Adrenal gland (tissue), 12 donors: ENCODE measurements around the gene ABI3BP. TPM values are rescaled to one million over a fixed set of nuclear protein-coding genes. Genes with fewer than 3 reads are reported as not detected.

Experiments used
- DNase-seq, 7 donors: peaks; one replicate each; pipeline ENCODE4 v3.0.0-alpha.2; 2019 to 2020
- H3K27ac ChIP-seq, 5 donors: fragments of 200-600 bp; sonication (generic) in 4 of 5; 1 replicate in 3 of 5; 2 replicates in 2 of 5; pipeline versions ENCODE4 v1.5.1 to v1.8.0; 2016 to 2020; ENCODE audit warnings: mild to moderate bottlenecking in 1 of 5
- H3K27me3 ChIP-seq: fragments of 200-600 bp; 2 replicates; pipeline ENCODE4 v1.8.0; 2021
- H3K36me3 ChIP-seq, 2 donors: fragments of 200-600 bp; replicated peaks in 1 of 2; 1 replicate in 1 of 2; 2 replicates in 1 of 2; pipeline versions ENCODE4 v1.5.1 to v1.8.0; 2018 to 2022
- H3K4me1 ChIP-seq, 2 donors: fragments of 200-600 bp; replicated peaks in 1 of 2; 1 replicate in 1 of 2; 2 replicates in 1 of 2; pipeline versions ENCODE4 v1.5.1 to v1.8.0; 2018 to 2021
- H3K4me3 ChIP-seq, 4 donors: fragments of 200-600 bp; sonication (generic) in 3 of 4; one replicate each; pipeline ENCODE4 v1.5.1; 2016 to 2018
- H3K9me3 ChIP-seq, 3 donors: fragments of 200-600 bp; sonication (generic) in 1 of 3; replicated peaks in 1 of 3; 1 replicate in 2 of 3; 2 replicates in 1 of 3; pipeline versions ENCODE4 v1.5.1 to v1.8.0; 2016 to 2021
- POLR2A ChIP-seq, 2 donors: fragments of 450-650 bp; IDR thresholded peaks; one replicate each; pipeline ENCODE4 v1.6.1; 2017; ENCODE audit warnings: antibody characterized with exemption in 2 of 2, mild to moderate bottlenecking in 2 of 2, moderate library complexity in 1 of 2
- WGBS, 4 donors: extraction: QIAGEN DNeasy Blood & Tissue Kit in 2 of 4; methylation state at CpG; one replicate each; pipeline versions ENCODE4 v1.1.5 to v1.1.7; 2013 to 2017; 5-methylcytosine and 5-hydroxymethylcytosine counted together
- intact Hi-C, 2 donors: fragments of 100-400 bp; cut with DNase I; formaldehyde crosslinking; loops; one replicate each; pipeline versions ENCODE4 v1.14.1 to v1.15.0; 2022 to 2023
- polyA plus RNA-seq, 3 donors: library from polyadenylated mRNA; stranded (reverse); fragments of 200-250 nt in 2 of 3; fragments of 350-450 nt in 1 of 3; fragmentation: Illumina TruSeq in 1 of 3; extraction: RNeasy Lipid Tissue Mini Kit (QIAGEN cat#74804) in 1 of 3; gene quantifications; one replicate each; pipeline ENCODE4 v1.2.3, GENCODE V29; 2013 to 2014
- total RNA-seq, 9 donors: library from RNA; depleted of rRNA in 4 of 9; stranded (reverse); fragments of >200 nt in 4 of 9; fragments of 120-200 nt in 1 of 9; fragmentation: NEBNext Ultra II Directional in 1 of 9; extraction: Animal tissue kit (Norgen Biotek cat#: 25700) in 1 of 9; gene quantifications; one replicate each; pipeline versions ENCODE4 v1.1.0 to v1.2.4, GENCODE V29; 2013 to 2023
- TF ChIP-seq, protein P1 (sequence below), 6 experiments: fragments of 450-650 bp in 4 of 6; fragments of 200-600 bp in 2 of 6; sonication (generic) in 1 of 6; IDR thresholded peaks; 1 replicate in 5 of 6; 2 replicates in 1 of 6; pipeline versions ENCODE4 v1.5.1 to v1.8.0; 2016 to 2021; ENCODE audit warnings: antibody characterized with exemption in 6 of 6, mild to moderate bottlenecking in 2 of 6, moderate library complexity in 1 of 6
- donor health status: healthy with polysubstance abuse.
- donor health status: Bipolar disorder and iron deficiency.
- donor health status: DM: yes; HTN: yes; CAD: no.
- donor health status: DM: no; HTN: no; CAD: no.
- donor health status: DM: no; HTN: no; CAD: no.
- donor health status: DM: yes; HTN: yes; CAD: no.

ABI3BP gene
- total and polyA plus RNA-seq, 12 donors, result 3.4 to 50.3 (median 18.7) TPM

DNA sequence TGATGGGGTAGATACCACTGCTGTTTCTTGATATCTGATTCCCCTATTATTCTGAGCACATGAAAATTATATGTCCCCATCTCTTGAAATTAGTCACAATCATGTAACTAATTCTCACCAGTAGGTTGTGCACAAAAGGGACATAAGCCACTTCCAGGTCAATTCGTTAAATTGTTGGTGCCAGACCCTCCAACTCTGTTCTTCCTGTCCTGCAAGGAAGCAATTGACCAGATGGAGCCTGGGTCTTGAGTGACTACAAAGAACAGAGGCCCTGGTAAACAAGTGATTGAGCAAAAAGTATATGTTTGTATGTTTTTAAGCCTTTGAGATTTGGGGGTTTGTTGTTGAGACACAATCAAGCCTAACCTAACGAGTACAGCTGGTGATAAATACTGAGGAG, 36.9 kb downstream of the ABI3BP start:
- no peaks in the 10 kb centered on the region for H3K27me3 ChIP-seq
- H3K4me1 ChIP-seq, result no peaks in the 10 kb centered on the region
- DNase-seq, result no peak
- no peaks in the 10 kb centered on the region for H3K36me3 ChIP-seq
- WGBS, 4 donors, result 65 to 77% (median 73%) methylated on average over 2 of the region's 2 CpGs
- no peak overlapping the region for H3K4me3 ChIP-seq
- TF ChIP-seq, protein P1, sequence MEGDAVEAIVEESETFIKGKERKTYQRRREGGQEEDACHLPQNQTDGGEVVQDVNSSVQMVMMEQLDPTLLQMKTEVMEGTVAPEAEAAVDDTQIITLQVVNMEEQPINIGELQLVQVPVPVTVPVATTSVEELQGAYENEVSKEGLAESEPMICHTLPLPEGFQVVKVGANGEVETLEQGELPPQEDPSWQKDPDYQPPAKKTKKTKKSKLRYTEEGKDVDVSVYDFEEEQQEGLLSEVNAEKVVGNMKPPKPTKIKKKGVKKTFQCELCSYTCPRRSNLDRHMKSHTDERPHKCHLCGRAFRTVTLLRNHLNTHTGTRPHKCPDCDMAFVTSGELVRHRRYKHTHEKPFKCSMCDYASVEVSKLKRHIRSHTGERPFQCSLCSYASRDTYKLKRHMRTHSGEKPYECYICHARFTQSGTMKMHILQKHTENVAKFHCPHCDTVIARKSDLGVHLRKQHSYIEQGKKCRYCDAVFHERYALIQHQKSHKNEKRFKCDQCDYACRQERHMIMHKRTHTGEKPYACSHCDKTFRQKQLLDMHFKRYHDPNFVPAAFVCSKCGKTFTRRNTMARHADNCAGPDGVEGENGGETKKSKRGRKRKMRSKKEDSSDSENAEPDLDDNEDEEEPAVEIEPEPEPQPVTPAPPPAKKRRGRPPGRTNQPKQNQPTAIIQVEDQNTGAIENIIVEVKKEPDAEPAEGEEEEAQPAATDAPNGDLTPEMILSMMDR (IDR thresholded peaks at IDR 0.05), result no peak
- no peak for TF ChIP-seq POLR2A (IDR thresholded peaks at IDR 0.05)
- H3K27ac ChIP-seq, result no peak overlapping the region
- intact Hi-C loops, result no loop called here
- H3K9me3 ChIP-seq, result peaks cover 0 to 6% (median 0%) of the 10 kb centered on the region in 3 donors

DNA sequence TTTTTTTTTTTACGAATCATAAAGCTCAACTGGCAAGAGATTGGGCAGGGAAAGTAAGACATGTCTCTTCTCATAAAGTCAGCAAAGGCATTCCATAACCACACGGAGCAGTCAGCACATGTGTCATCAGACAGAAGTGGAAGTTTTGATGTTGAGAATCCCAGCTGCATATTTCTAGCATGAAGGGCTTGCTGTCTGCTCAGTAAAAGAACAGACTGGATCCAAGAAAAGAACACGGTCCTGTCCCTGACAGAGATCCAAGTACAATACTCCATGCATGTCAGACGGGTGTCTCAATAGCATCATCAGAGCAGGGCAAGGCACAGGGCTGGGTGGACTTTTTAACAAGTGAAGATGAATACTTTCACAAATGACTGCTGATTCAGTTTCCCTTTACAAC, 38.2 kb downstream of the ABI3BP start:
- H3K4me1 ChIP-seq, result no peaks in the 10 kb centered on the region
- 39 to 48% (median 40%) methylated on average over 4 of the region's 4 CpGs for WGBS, 4 donors
- no peak overlapping the region for H3K4me3 ChIP-seq
- H3K9me3 ChIP-seq, result peaks cover 0 to 5% (median 0%) of the 10 kb centered on the region in 3 donors
- TF ChIP-seq, protein P1 (IDR thresholded peaks at IDR 0.05), result no peak
- no peak for TF ChIP-seq POLR2A (IDR thresholded peaks at IDR 0.05)
- no peaks in the 10 kb centered on the region for H3K36me3 ChIP-seq
- peak in 3 of 7 donors; percentile 14 to 22 (median 15) for DNase-seq
- intact Hi-C loops, result no loop called here
- no peaks in the 10 kb centered on the region for H3K27me3 ChIP-seq
- H3K27ac ChIP-seq, result no peak overlapping the region

DNA sequence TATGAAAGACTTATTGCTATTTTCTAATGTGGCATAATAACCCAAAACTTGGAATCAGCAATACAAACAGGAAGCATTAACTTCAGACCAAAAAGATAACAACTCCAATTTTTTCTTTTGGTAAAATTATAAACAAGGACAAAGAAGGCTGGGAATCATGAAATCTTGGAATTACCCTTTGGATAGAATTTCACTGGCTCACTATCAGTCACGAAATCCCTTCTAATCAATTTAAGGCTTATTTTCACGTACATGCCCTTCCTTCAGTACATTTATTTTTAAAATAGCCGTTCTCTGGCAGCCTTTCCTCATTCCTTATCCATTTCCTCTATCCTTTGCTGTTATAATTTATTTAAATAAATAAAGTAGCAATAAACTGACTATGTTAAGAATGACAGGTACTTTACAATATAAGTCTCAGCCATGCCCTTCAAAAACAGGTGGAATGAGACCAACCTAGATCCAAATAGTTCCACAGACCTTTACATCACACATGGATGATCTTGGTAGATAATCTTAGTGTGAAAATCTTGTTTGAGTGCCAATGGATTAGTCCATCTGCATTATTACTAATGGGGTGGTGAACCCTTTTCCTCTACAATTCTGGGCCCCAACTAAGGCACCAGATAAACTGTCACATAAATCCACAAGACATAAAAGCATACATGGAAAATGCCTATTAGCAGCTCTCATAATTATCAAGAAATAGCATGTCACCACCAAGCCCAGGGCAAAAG, 38.9 kb downstream of the ABI3BP start:
- intact Hi-C loops, result no loop called here
- WGBS, 4 donors, result 34 to 60% (median 56%) methylated on average over 3 of the region's 3 CpGs
- no peaks in the 10 kb centered on the region for H3K36me3 ChIP-seq
- H3K27ac ChIP-seq, result peak overlapping the region in 1 of 5 donors; percentile 21
- H3K9me3 ChIP-seq, result no peaks in the 10 kb centered on the region
- H3K4me3 ChIP-seq, result no peak overlapping the region
- no peak for TF ChIP-seq POLR2A (IDR thresholded peaks at IDR 0.05)
- TF ChIP-seq, protein P1 (IDR thresholded peaks at IDR 0.05), result no peak
- DNase-seq, result no peak
- H3K4me1 ChIP-seq, result no peaks in the 10 kb centered on the region
- no peaks in the 10 kb centered on the region for H3K27me3 ChIP-seq

DNA sequence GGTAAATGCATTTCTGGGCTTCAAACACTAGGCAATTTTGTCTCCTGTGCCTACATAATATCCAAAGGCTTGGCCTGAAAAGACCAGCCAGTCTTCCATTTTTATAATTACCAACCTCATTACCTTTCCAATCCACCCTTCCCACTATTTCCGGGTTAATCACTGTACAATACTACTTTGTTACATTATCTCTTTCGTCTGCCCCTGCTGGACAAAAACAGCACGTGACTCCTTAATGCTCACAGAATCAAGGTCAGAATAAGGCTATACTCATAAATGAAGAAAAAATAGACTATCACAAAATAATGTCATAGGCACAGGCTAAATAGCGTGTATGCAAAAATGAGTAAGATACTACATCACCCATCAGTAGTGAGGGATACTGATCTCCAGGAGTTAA, 40.1 kb downstream of the ABI3BP start:
- no peak for DNase-seq
- 40 to 50% (median 44%) methylated on average over 4 of the region's 4 CpGs for WGBS, 4 donors
- Histone ChIP-seq H3K9me3 (no peaks in the 10 kb centered on the region), H3K27me3 (no peaks in the 10 kb centered on the region), H3K27ac (no peak overlapping the region), H3K4me3 (no peak overlapping the region), H3K4me1 (no peaks in the 10 kb centered on the region), H3K36me3 (no peaks in the 10 kb centered on the region)
- TF ChIP-seq POLR2A (IDR thresholded peaks at IDR 0.05), result no peak
- TF ChIP-seq, protein P1 (IDR thresholded peaks at IDR 0.05), result no peak
- intact Hi-C loops, result no loop called here
